HepG2 (cell line): ENCODE data around the gene ING5. TPM values are rescaled to one million over a fixed set of nuclear protein-coding genes. Genes with fewer than 3 reads are reported as not detected.

Source experiments
- ATAC-seq: fragments of 200-7000 bp; cut with Tn5 transposase; 3 replicates; pipeline ENCODE4 v1.9.1; 2020; ENCODE audit warnings: mild to moderate bottlenecking, moderate library complexity
- BruUV-seq: library from RNA; stranded (reverse); fragments of 400-500 nt; replicated peaks from 2 replicates; lab custom pipeline; 2021; lab: Mats Ljungman, UMichigan
- CTCF ChIA-PET: fragments of 300-600 bp; formaldehyde crosslinking; extraction: SDS; loops from one replicate; lab custom pipeline; 2021; ENCODE audit warnings: low total read pairs, inconsistent platforms, low intra/inter-chr PET ratio; lab: Yijun Ruan, JAX
- POLR2A ChIA-PET: fragments of 350-600 bp; sonication (Branson Sonifier 250); formaldehyde crosslinking; loops from one replicate; lab custom pipeline; 2020; ENCODE audit warnings: antibody characterized with exemption, inconsistent platforms; lab: Yijun Ruan, JAX
- DNase-seq: peaks from one replicate; pipeline ENCODE4 v3.0.0-alpha.2; 2015; ENCODE audit warnings: low spot score
- FAIRE-seq: peaks from 3 replicates; lab custom pipeline; 2011; peaks lifted over from hg19 to GRCh38; lab: Jason Lieb, UNC
- H2AFZ ChIP-seq: one replicate; pipeline ENCODE4 v1.6.1; 2011; ENCODE audit warnings: low read length, inconsistent platforms
- H3K27ac ChIP-seq: fragments of 300-600 bp; 3 replicates; pipeline ENCODE4 v1.8.0; 2011; ENCODE audit warnings: mixed run types, mild to moderate bottlenecking, mixed read lengths, low read length, inconsistent platforms; ENCODE audit not compliant: insufficient read depth; ENCODE audit errors: extremely low read length
- H3K27me3 ChIP-seq, 2 experiments: fragments of 200-600 bp in 1 of 2; 2 replicates in 1 of 2; 3 replicates in 1 of 2; pipeline versions ENCODE4 v1.6.0 to v1.8.0; 2011; ENCODE audit warnings: low read length in 2 of 2, mild to moderate bottlenecking in 2 of 2, moderate library complexity in 2 of 2, inconsistent platforms in 1 of 2; ENCODE audit not compliant: insufficient read depth in 2 of 2, control insufficient read depth in 1 of 2
- H3K36me3 ChIP-seq, 2 experiments: fragments of 200-600 bp in 1 of 2; replicated peaks in 1 of 2; 2 replicates in 1 of 2; 3 replicates in 1 of 2; pipeline versions ENCODE4 v1.5.1 to v1.8.0; 2011; ENCODE audit warnings: low read length in 2 of 2, inconsistent platforms in 1 of 2; ENCODE audit not compliant: insufficient read depth in 2 of 2, control insufficient read depth in 1 of 2
- H3K4me1 ChIP-seq: 2 replicates; pipeline ENCODE4 v1.5.1; 2012; ENCODE audit warnings: low read length, inconsistent platforms; ENCODE audit not compliant: insufficient read depth
- H3K4me2 ChIP-seq: 2 replicates; pipeline ENCODE4 v1.6.0; 2011; ENCODE audit warnings: low read depth, low read length, inconsistent platforms
- H3K4me3 ChIP-seq, 3 experiments: fragments of 200-600 bp in 1 of 3; sonication (generic), shearing (Covaris generic) in 1 of 3; replicated peaks in 1 of 3; 2 replicates each; pipeline ENCODE4 v1.5.1; 2011 to 2016; ENCODE audit warnings: low read length in 3 of 3, inconsistent platforms in 2 of 3, low read depth in 2 of 3, mild to moderate bottlenecking in 2 of 3, control low read depth in 1 of 3, mixed read lengths in 1 of 3; ENCODE audit not compliant: insufficient read depth in 1 of 3
- H3K79me2 ChIP-seq: one replicate; pipeline ENCODE4 v1.6.1; 2011; ENCODE audit warnings: low read length, inconsistent platforms; ENCODE audit not compliant: insufficient read depth
- H3K9ac ChIP-seq: 2 replicates; pipeline ENCODE4 v1.6.0; 2011; ENCODE audit warnings: mild to moderate bottlenecking, low read depth, low read length, inconsistent platforms; ENCODE audit not compliant: insufficient read depth
- H3K9me3 ChIP-seq: 2 replicates; pipeline ENCODE4 v1.5.1; 2012; ENCODE audit warnings: mild to moderate bottlenecking, low read length
- H4K20me1 ChIP-seq: 2 replicates; pipeline ENCODE4 v1.6.0; 2011; ENCODE audit warnings: inconsistent platforms, mild to moderate bottlenecking, low read length, moderate library complexity; ENCODE audit not compliant: insufficient read depth
- SNAI1 ChIP-seq: sonication (generic); formaldehyde crosslinking; IDR thresholded peaks from 2 replicates; pipeline ENCODE4 v1.5.0; 2020; ENCODE audit warnings: mild to moderate bottlenecking, missing genetic modification reagents, borderline replicate concordance
- ZNF326 ChIP-seq: sonication (generic); formaldehyde crosslinking; IDR thresholded peaks from 2 replicates; pipeline ENCODE4 v1.4.0; 2020; ENCODE audit warnings: missing genetic modification reagents, borderline replicate concordance
- ZNF451 ChIP-seq: sonication (generic); formaldehyde crosslinking; IDR thresholded peaks from 2 replicates; pipeline ENCODE4 v1.5.0; 2020; ENCODE audit warnings: mild to moderate bottlenecking, missing genetic modification reagents
- ZNF841 ChIP-seq: sonication (generic); formaldehyde crosslinking; IDR thresholded peaks from 2 replicates; pipeline ENCODE4 v1.8.1; 2023; ENCODE audit warnings: missing genetic modification reagents, borderline replicate concordance
- WGBS: methylation state at CpG from one replicate; pipeline ENCODE4 v1.1.6; 2017; ENCODE audit warnings: low lambda C conversion rate; 5-methylcytosine and 5-hydroxymethylcytosine counted together
- in situ Hi-C: cut with HindIII; loops from 2 replicates; pipeline ENCODE4 v1.10.0; 2017; ENCODE audit warnings: low pct_unique_long_range_greater_than_20kb; ENCODE audit not compliant: extremely low pct_ligation_motif_present
- intact Hi-C: fragments of 100-400 bp; cut with micrococcal nuclease; formaldehyde crosslinking; loops from one replicate; pipeline ENCODE4 v1.10.0; 2022; ENCODE audit not compliant: unreplicated experiment
- polyA plus RNA-seq, 8 experiments: library from polyadenylated mRNA; depleted of rRNA in 3 of 8; stranded (reverse) in 7 of 8; unstranded in 1 of 8; fragments of >200 nt; fragmentation: Illumina TruSeq in 4 of 8; extraction: Trizol in 4 of 8; gene quantifications; 2 replicates each; pipeline versions ENCODE4 v1.2.1 to v1.2.3, GENCODE V29; 2011 to 2016; ENCODE audit warnings: low read depth in 4 of 8, missing spikeins in 1 of 8, mixed read lengths in 1 of 8; ENCODE audit not compliant: insufficient read depth in 1 of 8
- total RNA-seq, 5 experiments: library from RNA; depleted of rRNA; stranded (reverse); fragments of >200 nt; fragmentation: Illumina TruSeq; extraction: Trizol; gene quantifications; 2 replicates each; pipeline ENCODE4 v1.2.3, GENCODE V29; 2016; ENCODE audit warnings: low read depth in 1 of 5
- TF ChIP-seq, protein P1 (sequence below), 2 experiments: sonication (generic) in 1 of 2; formaldehyde crosslinking in 1 of 2; IDR thresholded peaks; 2 replicates each; pipeline versions ENCODE4 v1.4.0 to v1.6.1; 2018 to 2020; ENCODE audit warnings: missing genetic modification reagents in 2 of 2, borderline replicate concordance in 1 of 2, low read depth in 1 of 2, mild to moderate bottlenecking in 1 of 2, missing biosample characterization in 1 of 2

ING5 gene
- total and polyA plus RNA-seq, 2 of the 13 experiments (the other 11 are each of a cell fraction or from before 2014, with no cell fraction given): 61.9 to 71.9 TPM

DNA sequence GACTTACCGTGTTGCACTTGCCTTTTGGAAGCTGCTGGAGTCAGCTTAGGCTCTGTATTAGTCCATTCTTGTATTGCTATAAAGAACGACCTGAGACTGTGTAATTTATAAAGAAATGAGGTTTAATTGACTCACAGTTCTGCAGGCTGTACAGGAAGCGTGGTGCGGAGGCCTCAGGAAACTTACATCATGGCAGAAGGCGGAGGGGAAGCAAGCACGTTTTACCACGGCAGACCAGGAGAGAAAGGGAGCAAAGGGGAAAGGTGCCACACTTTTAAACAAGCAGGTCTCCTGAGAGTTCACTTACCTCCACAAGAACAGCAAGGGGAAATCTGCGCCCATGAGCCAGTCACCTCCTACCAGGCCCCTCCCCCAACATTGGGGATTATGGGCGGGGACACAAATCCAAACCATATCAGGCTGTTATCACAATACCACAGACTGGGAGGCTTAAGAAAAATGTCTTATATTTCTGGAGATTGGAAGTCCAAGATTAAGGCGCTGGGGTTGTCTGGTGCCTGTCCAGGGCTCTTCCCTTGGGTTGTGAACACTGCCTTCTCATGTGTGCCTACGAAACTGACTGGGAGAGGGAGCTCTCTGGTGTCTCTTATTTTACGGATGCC, 28.9 kb downstream of the ING5 start:
- Histone ChIP-seq H3K36me3 (peaks cover 0 to 1% of the 10 kb centered on the region in 2 experiments; a peak in 1 of 5 replicates), H3K79me2 (peaks cover 3% of the 10 kb centered on the region), H4K20me1 (no peaks in the 10 kb centered on the region), H3K4me3 (no peak overlapping the region), H2AFZ (no peak overlapping the region), H3K9me3 (no peaks in the 10 kb centered on the region), H3K4me2 (no peak overlapping the region), H3K4me1 (peaks cover 14% of the 10 kb centered on the region), H3K27me3 (no peaks in the 10 kb centered on the region; a peak in 1 of 5 replicates), H3K27ac (no peak overlapping the region), H3K9ac (no peak overlapping the region)
- 86% methylated on average over 12 of the region's 12 CpGs for WGBS
- intact Hi-C loops (no loop called here), in situ Hi-C loops (loop anchor here (10.0 kb wide), 1 partner anchor 144 kb away; no protein-coding TSS in a partner anchor)
- BruUV-seq: no TSS peak
- ChIA-PET POLR2A (interaction anchor here (0.9 to 1.4 kb wide), 3 partner anchors 13 to 44 kb away, joined by 3 to 4 read pairs (median 3); partner anchors contain the start of genes DTYMK and ING5), CTCF (no interaction called here)
- no peak for ATAC-seq
- no peak for FAIRE-seq
- no peak for DNase-seq
- TF ChIP-seq ZNF451 (CRISPR knock-in tag) (no peak), SNAI1 (CRISPR knock-in tag) (no peak), ZNF841 (CRISPR knock-in tag) (no peak), ZNF326 (CRISPR knock-in tag) (no peak)
- TF ChIP-seq, protein P1, sequence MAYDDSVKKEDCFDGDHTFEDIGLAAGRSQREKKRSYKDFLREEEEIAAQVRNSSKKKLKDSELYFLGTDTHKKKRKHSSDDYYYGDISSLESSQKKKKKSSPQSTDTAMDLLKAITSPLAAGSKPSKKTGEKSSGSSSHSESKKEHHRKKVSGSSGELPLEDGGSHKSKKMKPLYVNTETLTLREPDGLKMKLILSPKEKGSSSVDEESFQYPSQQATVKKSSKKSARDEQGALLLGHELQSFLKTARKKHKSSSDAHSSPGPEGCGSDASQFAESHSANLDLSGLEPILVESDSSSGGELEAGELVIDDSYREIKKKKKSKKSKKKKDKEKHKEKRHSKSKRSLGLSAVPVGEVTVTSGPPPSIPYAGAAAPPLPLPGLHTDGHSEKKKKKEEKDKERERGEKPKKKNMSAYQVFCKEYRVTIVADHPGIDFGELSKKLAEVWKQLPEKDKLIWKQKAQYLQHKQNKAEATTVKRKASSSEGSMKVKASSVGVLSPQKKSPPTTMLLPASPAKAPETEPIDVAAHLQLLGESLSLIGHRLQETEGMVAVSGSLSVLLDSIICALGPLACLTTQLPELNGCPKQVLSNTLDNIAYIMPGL (CRISPR knock-in tag; IDR thresholded peaks at IDR 0.05; ENCODE audit: borderline replicate concordance in 1 of 2, low read depth in 1 of 2): no peak
